WTC11 (cell line): ENCODE results near the gene SOCS3. TPM values are rescaled to one million over a fixed set of nuclear protein-coding genes. Genes with fewer than 3 reads are reported as not detected.
"Not testable (repeated sequence)": the region's sequence is repeated elsewhere in the genome, so short reads cannot be mapped to it uniquely, and the experiment has no call there.

ENCODE experiments used
- ATAC-seq: fragments of 200-7000 bp; cut with Tn5 transposase; 2 replicates; pipeline ENCODE4 v1.10.0; 2021; ENCODE audit warnings: mild to moderate bottlenecking, moderate library complexity
- CTCF ChIA-PET: fragments of 300-600 bp; sonication (Branson Sonifier 250); formaldehyde crosslinking; loops from one replicate; lab custom pipeline; 2021; ENCODE audit warnings: antibody characterized with exemption; lab: Charles Lee
- POLR2A ChIA-PET: fragments of 350-600 bp; sonication (Branson Sonifier 250); formaldehyde crosslinking; loops from one replicate; lab custom pipeline; 2021; ENCODE audit warnings: antibody characterized with exemption; lab: Charles Lee
- DNase-seq: peaks from one replicate; pipeline ENCODE4 v3.0.0; 2021; ENCODE audit warnings: low spot score
- H3K27ac Mint-ChIP-seq: 2 replicates; pipeline ENCODE4 v1.8.0; 2021; ENCODE audit warnings: mixed read lengths
- H3K27me3 Mint-ChIP-seq: 2 replicates; pipeline ENCODE4 v1.8.0; 2021; ENCODE audit warnings: low read depth, mild to moderate bottlenecking, moderate library complexity, mixed read lengths
- H3K36me3 Mint-ChIP-seq: 2 replicates; pipeline ENCODE4 v1.8.0; 2021; ENCODE audit warnings: mixed read lengths
- H3K4me1 Mint-ChIP-seq: 2 replicates; pipeline ENCODE4 v1.8.0; 2022; ENCODE audit warnings: mixed read lengths
- H3K4me3 Mint-ChIP-seq: 2 replicates; pipeline ENCODE4 v1.8.0; 2021; ENCODE audit warnings: mild to moderate bottlenecking, moderate library complexity, mixed read lengths
- H3K9me3 Mint-ChIP-seq: 2 replicates; pipeline ENCODE4 v1.8.0; 2021; ENCODE audit warnings: mixed read lengths
- AFF4 ChIP-seq: sonication (generic); formaldehyde crosslinking; IDR thresholded peaks from 2 replicates; pipeline ENCODE4 v1.8.1; 2023; ENCODE audit warnings: mild to moderate bottlenecking, missing genetic modification reagents, borderline replicate concordance
- AR ChIP-seq: fragments of 250-450 bp; sonication (Bioruptor Pico); IDR thresholded peaks from 2 replicates; pipeline ENCODE4 v1.9.0; 2021; ENCODE audit warnings: mild to moderate bottlenecking
- CBFB ChIP-seq: sonication (generic); formaldehyde crosslinking; IDR thresholded peaks from 2 replicates; pipeline ENCODE4 v1.8.1; 2022; ENCODE audit warnings: mild to moderate bottlenecking, low read depth, missing genetic modification reagents
- E2F1 ChIP-seq: sonication (generic); formaldehyde crosslinking; IDR thresholded peaks from 2 replicates; pipeline ENCODE4 v1.8.0; 2022; ENCODE audit warnings: mild to moderate bottlenecking, missing genetic modification reagents
- E2F5 ChIP-seq: sonication (generic); formaldehyde crosslinking; IDR thresholded peaks from 2 replicates; pipeline ENCODE4 v1.8.1; 2022; ENCODE audit warnings: mild to moderate bottlenecking, moderate library complexity, missing genetic modification reagents
- GABPB1 ChIP-seq: sonication (generic); formaldehyde crosslinking; IDR thresholded peaks from 2 replicates; pipeline ENCODE4 v1.8.1; 2023; ENCODE audit warnings: mild to moderate bottlenecking, missing genetic modification reagents
- GRHL2 ChIP-seq: fragments of 250-450 bp; sonication (Bioruptor Pico); IDR thresholded peaks from 2 replicates; pipeline ENCODE4 v1.8.0; 2022; ENCODE audit warnings: mild to moderate bottlenecking, moderate library complexity; ENCODE audit not compliant: insufficient replicate concordance, severe bottlenecking
- MLX ChIP-seq: sonication (generic); formaldehyde crosslinking; IDR thresholded peaks from 2 replicates; pipeline ENCODE4 v1.8.1; 2023; ENCODE audit warnings: mild to moderate bottlenecking, missing genetic modification reagents, moderate library complexity
- MXD4 ChIP-seq: fragments of 250-450 bp; sonication (Bioruptor Pico); IDR thresholded peaks from 2 replicates; pipeline ENCODE4 v1.8.0; 2021; ENCODE audit warnings: mild to moderate bottlenecking, moderate library complexity, borderline replicate concordance
- MYBL2 ChIP-seq: sonication (generic); formaldehyde crosslinking; IDR thresholded peaks from 2 replicates; pipeline ENCODE4 v1.8.1; 2023; ENCODE audit warnings: mild to moderate bottlenecking, moderate library complexity, missing genetic modification reagents
- NR1H2 ChIP-seq: sonication (generic); formaldehyde crosslinking; IDR thresholded peaks from 2 replicates; pipeline ENCODE4 v1.9.0; 2021; ENCODE audit warnings: mild to moderate bottlenecking, moderate library complexity, missing genetic modification reagents
- SOX15 ChIP-seq: fragments of 250-450 bp; sonication (Bioruptor Pico); IDR thresholded peaks from 2 replicates; pipeline ENCODE4 v1.9.0; 2021; ENCODE audit warnings: mild to moderate bottlenecking
- SP1 ChIP-seq: sonication (generic); formaldehyde crosslinking; conservative IDR thresholded peaks from 2 replicates; pipeline ENCODE4 v1.8.1; 2022; ENCODE audit warnings: missing genetic modification reagents
- TEAD1 ChIP-seq: sonication (generic); formaldehyde crosslinking; IDR thresholded peaks from 2 replicates; pipeline ENCODE4 v1.8.0; 2022; ENCODE audit warnings: mild to moderate bottlenecking, missing genetic modification reagents
- TEAD4 ChIP-seq: sonication (generic); formaldehyde crosslinking; IDR thresholded peaks from 2 replicates; pipeline ENCODE4 v1.8.0; 2022; ENCODE audit warnings: mild to moderate bottlenecking, missing genetic modification reagents
- USF1 ChIP-seq: sonication (generic); formaldehyde crosslinking; IDR thresholded peaks from 2 replicates; pipeline ENCODE4 v1.8.0; 2022; ENCODE audit warnings: mild to moderate bottlenecking, missing genetic modification reagents
- ZBTB43 ChIP-seq: sonication (generic); formaldehyde crosslinking; IDR thresholded peaks from 2 replicates; pipeline ENCODE4 v1.8.1; 2023; ENCODE audit warnings: mild to moderate bottlenecking, missing genetic modification reagents
- ZNF121 ChIP-seq: sonication (generic); formaldehyde crosslinking; IDR thresholded peaks from 2 replicates; pipeline ENCODE4 v1.8.0; 2023; ENCODE audit warnings: missing genetic modification reagents
- ZNF512 ChIP-seq: sonication (generic); formaldehyde crosslinking; IDR thresholded peaks from 2 replicates; pipeline ENCODE4 v1.8.1; 2022; ENCODE audit warnings: missing genetic modification reagents, borderline replicate concordance
- total RNA-seq: library from RNA; stranded (reverse); gene quantifications from 3 replicates; pipeline ENCODE4 v1.2.3, GENCODE V29; 2021

The SOCS3 gene
- total RNA-seq, 1 experiment from 2014 or later: 23.8 TPM

GRCh38 chr17:78332991-78333390, 26.9 kb downstream of the SOCS3 start (continued):
- TF ChIP-seq AFF4 (CRISPR knock-in tag): no peak
- no peak for TF ChIP-seq GABPB1 (CRISPR knock-in tag)
- TF ChIP-seq CBFB: no peak
- no peak for TF ChIP-seq GRHL2
- no peak for TF ChIP-seq SP1
- no peak for TF ChIP-seq E2F1 (CRISPR knock-in tag)

- ChIA-PET POLR2A (interaction anchor here (0.7 kb wide), 1 partner anchor 608 kb away, joined by 3 read pairs; no protein-coding TSS in a partner anchor), CTCF (interaction anchor here (0.7 kb wide), 1 partner anchor 444 kb away, joined by 5 read pairs; no protein-coding TSS in a partner anchor)
- not testable (repeated sequence) for H3K27me3 Mint-ChIP-seq, H3K4me1 Mint-ChIP-seq, H3K27ac Mint-ChIP-seq, DNase-seq, H3K9me3 Mint-ChIP-seq, H3K4me3 Mint-ChIP-seq, ATAC-seq, H3K36me3 Mint-ChIP-seq
These were observed 28.5 kb downstream of the SOCS3 start for GRCh38 chr17:78331355-78331754.

- ATAC-seq: no peak
- Mint-ChIP-seq H3K9me3 (no peaks in the 10 kb centered on the region), H3K36me3 (no peaks in the 10 kb centered on the region), H3K27me3 (no peaks in the 10 kb centered on the region), H3K4me3 (no peak overlapping the region), H3K4me1 (peaks cover 10% of the 10 kb centered on the region; the same call in 1 of the 2 replicates), H3K27ac (no peak overlapping the region)
- no peak for DNase-seq
- CTCF ChIA-PET: interaction anchor here (0.7 kb wide), 1 partner anchor 443 kb away, joined by 5 read pairs; no protein-coding TSS in a partner anchor
- POLR2A ChIA-PET: no interaction called here
- TF ChIP-seq SOX15 (no peak), E2F5 (CRISPR knock-in tag) (no peak), MYBL2 (no peak), MXD4 (CRISPR knock-in tag) (no peak), ZNF512 (CRISPR knock-in tag) (no peak), TEAD1 (CRISPR knock-in tag) (no peak), TEAD4 (CRISPR knock-in tag) (no peak), ZNF121 (CRISPR knock-in tag) (no peak), AR (CRISPR knock-in tag) (no peak), USF1 (no peak), MLX (CRISPR knock-in tag) (no peak), ZBTB43 (CRISPR knock-in tag) (no peak), NR1H2 (CRISPR knock-in tag) (no peak)
These were observed 29.2 kb downstream of the SOCS3 start for GRCh38 chr17:78330570-78331224.
